AG20443 (cell line): ENCODE data around the gene KBTBD13.
A peak's percentile ranks its signal among the peaks of the same experiment; 100 is the strongest.
"Not testable (repeated sequence)": the region's sequence is repeated elsewhere in the genome, so short reads cannot be mapped to it uniquely, and the experiment has no call there.

Experiments used
- DNase-seq: peaks from one replicate; pipeline ENCODE4 v3.0.0; 2012; ENCODE audit warnings: low spot score, mixed read lengths

Gene KBTBD13

GRCh38 chr15:65089206-65089824 lies 12.8 kb downstream of the KBTBD13 start:
- no peak for DNase-seq

GRCh38 chr15:65091946-65092770 lies 15.6 kb downstream of the KBTBD13 start:
- no peak for DNase-seq

GRCh38 chr15:65092911-65093792 lies 16.6 kb downstream of the KBTBD13 start:
- DNase-seq: no peak

GRCh38 chr15:65093793-65094170 lies 17.2 kb downstream of the KBTBD13 start:
- DNase-seq: not testable (repeated sequence)

- DNase-seq: no peak
Observed at GRCh38 chr15:65094294-65094995, 17.9 kb downstream of the KBTBD13 start.

- no peak for DNase-seq
Observed at GRCh38 chr15:65095011-65095746, 18.6 kb downstream of the KBTBD13 start.

GRCh38 chr15:65095747-65096104 lies 19.2 kb downstream of the KBTBD13 start:
- no peak for DNase-seq

- no peak for DNase-seq
Observed at GRCh38 chr15:65096481-65097385, 20.2 kb downstream of the KBTBD13 start.

- DNase-seq: no peak
Observed at GRCh38 chr15:65097651-65098263, 21.2 kb downstream of the KBTBD13 start.

- DNase-seq: no peak
Observed at GRCh38 chr15:65099336-65099735, 22.8 kb downstream of the KBTBD13 start.

GRCh38 chr15:65099801-65100200 lies 23.3 kb downstream of the KBTBD13 start:
- DNase-seq: not testable (repeated sequence)

GRCh38 chr15:65100442-65100841 lies 23.9 kb downstream of the KBTBD13 start:
- no peak for DNase-seq

- DNase-seq: peak; percentile 75
Observed at GRCh38 chr15:65101411-65101890, 24.9 kb downstream of the KBTBD13 start.

GRCh38 chr15:65101891-65102708 lies 25.6 kb downstream of the KBTBD13 start:
- DNase-seq: no peak

- DNase-seq: no peak
Observed at GRCh38 chr15:65102912-65103311, 26.4 kb downstream of the KBTBD13 start.

- DNase-seq: no peak
Observed at GRCh38 chr15:65105038-65105437, 28.5 kb downstream of the KBTBD13 start.

GRCh38 chr15:65106011-65106590 lies 29.6 kb downstream of the KBTBD13 start:
- DNase-seq: no peak

- no peak for DNase-seq
Observed at GRCh38 chr15:65110676-65111292, 34.2 kb downstream of the KBTBD13 start.
